IPS-11a (cell line): Measurements from ENCODE around the gene DEFB119.
"Not testable (repeated sequence)": the region's sequence is repeated elsewhere in the genome, so short reads cannot be mapped to it uniquely, and the experiment has no call there.

Source experiments
- H3K4me3 ChIP-seq: one replicate; pipeline ENCODE4 v1.5.1; 2013; ENCODE audit warnings: low read depth, low read length, control low read depth

DEFB119 gene

GRCh38 chr20:31390490-31390889 lies at the start of gene DEFB119:
Gene DEFB119 (minus strand): TSS chr20:31390590. CDS start chr20:31390483, 107 bp downstream.
- no peak within 1 kb of the TSS for H3K4me3 ChIP-seq

GRCh38 chr20:31430568-31431115 lies 40.3 kb upstream of the DEFB119 start:
- H3K4me3 ChIP-seq: no peak overlapping the region

GRCh38 chr20:31427576-31427975 lies 37.2 kb upstream of the DEFB119 start:
- not testable (repeated sequence) for H3K4me3 ChIP-seq

- not testable (repeated sequence) for H3K4me3 ChIP-seq
These were observed 36.6 kb upstream of the DEFB119 start for GRCh38 chr20:31426891-31427551.

GRCh38 chr20:31425797-31426196 lies 35.4 kb upstream of the DEFB119 start:
- H3K4me3 ChIP-seq: no peak overlapping the region

- no peak overlapping the region for H3K4me3 ChIP-seq
These were observed 27.9 kb upstream of the DEFB119 start for GRCh38 chr20:31418307-31418706.

- H3K4me3 ChIP-seq: no peak overlapping the region
These were observed 25.3 kb upstream of the DEFB119 start for GRCh38 chr20:31415653-31416052.

GRCh38 chr20:31414381-31414780 lies 24.0 kb upstream of the DEFB119 start:
- H3K4me3 ChIP-seq: no peak overlapping the region

- H3K4me3 ChIP-seq: no peak overlapping the region
These were observed 19.6 kb upstream of the DEFB119 start for GRCh38 chr20:31410011-31410410.

GRCh38 chr20:31406115-31406514 lies 15.7 kb upstream of the DEFB119 start, which contains the start of gene DEFB121:
Gene DEFB121 (minus strand): TSS chr20:31406215. CDS start chr20:31406152, 63 bp downstream.
- no peak within 1 kb of the TSS for H3K4me3 ChIP-seq

- H3K4me3 ChIP-seq: no peak overlapping the region
These were observed 13.5 kb upstream of the DEFB119 start for GRCh38 chr20:31403886-31404285.

GRCh38 chr20:31394900-31395299 lies 4.5 kb upstream of the DEFB119 start:
- no peak overlapping the region for H3K4me3 ChIP-seq

GRCh38 chr20:31392836-31393235 lies 2.4 kb upstream of the DEFB119 start:
- H3K4me3 ChIP-seq: no peak overlapping the region

- H3K4me3 ChIP-seq: no peak overlapping the region
These were observed 16.0 kb downstream of the DEFB119 start for GRCh38 chr20:31374346-31374745.

- H3K4me3 ChIP-seq: no peak within 1 kb of the TSS
These were observed 22.1 kb downstream of the DEFB119 start, which contains the start of gene DEFB118 for GRCh38 chr20:31368301-31368700. Gene DEFB118 (plus strand): TSS chr20:31368601. CDS start chr20:31368651, 50 bp downstream.

GRCh38 chr20:31364272-31364671 lies 26.1 kb downstream of the DEFB119 start:
- not testable (repeated sequence) for H3K4me3 ChIP-seq

- H3K4me3 ChIP-seq: no peak overlapping the region
These were observed 27.1 kb downstream of the DEFB119 start for GRCh38 chr20:31363295-31363694.

GRCh38 chr20:31355981-31356380 lies 34.4 kb downstream of the DEFB119 start:
- H3K4me3 ChIP-seq: no peak overlapping the region

GRCh38 chr20:31341470-31341869 lies 48.9 kb downstream of the DEFB119 start:
- H3K4me3 ChIP-seq: no peak overlapping the region

- H3K4me3 ChIP-seq: no peak overlapping the region
These were observed 59.5 kb downstream of the DEFB119 start for GRCh38 chr20:31330893-31331292.
